ENCODE data around the gene MX2.

Gene MX2

GRCh38 chr21:41377715-41378114 lies 15.9 kb downstream of the MX2 start:
- Histone ChIP-seq H3K27ac (ENCODE audit: poor library complexity, severe bottlenecking) (no peak overlapping the region), H3K4me1 (ENCODE audit: insufficient read depth, poor library complexity, severe bottlenecking) (no peaks in the 10 kb centered on the region), H3K4me3 (ENCODE audit: severe bottlenecking) (no peak overlapping the region), H3K27me3 (ENCODE audit: insufficient read depth, poor library complexity, severe bottlenecking) (no peaks in the 10 kb centered on the region), H3K36me3 (ENCODE audit: low read depth) (no peaks in the 10 kb centered on the region), H3K9me3 (ENCODE audit: severe bottlenecking) (no peaks in the 10 kb centered on the region)
- TF ChIP-seq CTCF (IDR thresholded peaks at IDR 0.05; ENCODE audit: poor library complexity, severe bottlenecking), result no peak
- no peak for DNase-seq (ENCODE audit: low spot score)
- ATAC-seq (ENCODE audit: low read depth), result no peak

GRCh38 chr21:41378849-41379248 lies 17.0 kb downstream of the MX2 start:
- Histone ChIP-seq H3K9me3 (ENCODE audit: severe bottlenecking) (no peaks in the 10 kb centered on the region), H3K36me3 (ENCODE audit: low read depth) (no peaks in the 10 kb centered on the region), H3K27ac (ENCODE audit: poor library complexity, severe bottlenecking) (no peak overlapping the region), H3K4me1 (ENCODE audit: insufficient read depth, poor library complexity, severe bottlenecking) (no peaks in the 10 kb centered on the region), H3K4me3 (ENCODE audit: severe bottlenecking) (no peak overlapping the region), H3K27me3 (ENCODE audit: insufficient read depth, poor library complexity, severe bottlenecking) (no peaks in the 10 kb centered on the region)
- TF ChIP-seq CTCF (IDR thresholded peaks at IDR 0.05; ENCODE audit: poor library complexity, severe bottlenecking), result no peak
- DNase-seq (ENCODE audit: low spot score), result no peak
- ATAC-seq (ENCODE audit: low read depth), result no peak

- ATAC-seq (ENCODE audit: low read depth), result no peak
- no peak overlapping the region for H3K4me3 ChIP-seq (ENCODE audit: severe bottlenecking)
- no peak overlapping the region for H3K27ac ChIP-seq (ENCODE audit: poor library complexity, severe bottlenecking)
- no peaks in the 10 kb centered on the region for H3K9me3 ChIP-seq (ENCODE audit: severe bottlenecking)
- H3K36me3 ChIP-seq (ENCODE audit: low read depth), result no peaks in the 10 kb centered on the region
- DNase-seq (ENCODE audit: low spot score), result no peak
- no peak for TF ChIP-seq CTCF (IDR thresholded peaks at IDR 0.05; ENCODE audit: poor library complexity, severe bottlenecking)
- H3K27me3 ChIP-seq (ENCODE audit: insufficient read depth, poor library complexity, severe bottlenecking), result no peaks in the 10 kb centered on the region
- no peaks in the 10 kb centered on the region for H3K4me1 ChIP-seq (ENCODE audit: insufficient read depth, poor library complexity, severe bottlenecking)
Measured at GRCh38 chr21:41379901-41380300, 18.1 kb downstream of the MX2 start.

GRCh38 chr21:41381731-41382130 lies 19.9 kb downstream of the MX2 start:
- no peak for ATAC-seq (ENCODE audit: low read depth)
- H3K36me3 ChIP-seq (ENCODE audit: low read depth), result no peaks in the 10 kb centered on the region

More at GRCh38 chr21:41381731-41382130, 19.9 kb downstream of the MX2 start:
- DNase-seq (ENCODE audit: low spot score), result no peak
- Histone ChIP-seq H3K4me1 (ENCODE audit: insufficient read depth, poor library complexity, severe bottlenecking) (no peaks in the 10 kb centered on the region), H3K9me3 (ENCODE audit: severe bottlenecking) (no peaks in the 10 kb centered on the region), H3K27ac (ENCODE audit: poor library complexity, severe bottlenecking) (no peak overlapping the region), H3K4me3 (ENCODE audit: severe bottlenecking) (no peak overlapping the region), H3K27me3 (ENCODE audit: insufficient read depth, poor library complexity, severe bottlenecking) (no peaks in the 10 kb centered on the region)
- TF ChIP-seq CTCF (IDR thresholded peaks at IDR 0.05; ENCODE audit: poor library complexity, severe bottlenecking), result no peak
